Ascending aorta (tissue), 2 donors: ENCODE data around the gene CLEC16A. TPM values are rescaled to one million over a fixed set of nuclear protein-coding genes. Genes with fewer than 3 reads are reported as not detected.
A peak's percentile ranks its signal among the peaks of the same experiment; 100 is the strongest.

ENCODE experiments used
- DNase-seq, 2 donors: peaks; one replicate each; pipeline ENCODE4 v3.0.0-alpha.2; 2019; ENCODE audit warnings: low spot score in 2 of 2
- H3K27ac ChIP-seq, 2 donors: fragments of 200-600 bp; sonication (generic); one replicate each; pipeline ENCODE4 v1.5.1; 2016 to 2017; ENCODE audit warnings: mild to moderate bottlenecking in 1 of 2
- H3K27me3 ChIP-seq: fragments of 200-600 bp; sonication (generic); one replicate; pipeline ENCODE4 v1.5.1; 2017
- H3K36me3 ChIP-seq, 2 donors: fragments of 200-600 bp; sonication (generic); one replicate each; pipeline ENCODE4 v1.5.1; 2016
- H3K4me1 ChIP-seq, 2 donors: fragments of 200-600 bp; sonication (generic); one replicate each; pipeline ENCODE4 v1.5.1; 2016 to 2017; ENCODE audit warnings: mild to moderate bottlenecking in 1 of 2
- H3K4me3 ChIP-seq, 2 donors: fragments of 200-600 bp; sonication (generic); one replicate each; pipeline ENCODE4 v1.5.1; 2016 to 2017; ENCODE audit warnings: mild to moderate bottlenecking in 1 of 2
- H3K9me3 ChIP-seq, 2 donors: fragments of 200-600 bp; sonication (generic); one replicate each; pipeline ENCODE4 v1.5.1; 2016
- intact Hi-C: fragments of 100-400 bp; cut with DNase I; formaldehyde crosslinking; loops from one replicate; pipeline ENCODE4 v1.15.1; 2023
- total RNA-seq: library from RNA; depleted of rRNA; stranded (reverse); fragments of >200 nt; gene quantifications from one replicate; pipeline ENCODE4 v1.1.0, GENCODE V29; 2016
- TF ChIP-seq, protein P1 (sequence below), 3 experiments: fragments of 200-600 bp in 2 of 3; fragments of 450-650 bp in 1 of 3; sonication (generic) in 2 of 3; IDR thresholded peaks; one replicate each; pipeline ENCODE4 v1.5.1; 2016 to 2019; ENCODE audit warnings: antibody characterized with exemption in 3 of 3, mild to moderate bottlenecking in 1 of 3, moderate library complexity in 1 of 3

Gene CLEC16A
- total RNA-seq, 1 donor from 2014 or later: 16.2 TPM

DNA sequence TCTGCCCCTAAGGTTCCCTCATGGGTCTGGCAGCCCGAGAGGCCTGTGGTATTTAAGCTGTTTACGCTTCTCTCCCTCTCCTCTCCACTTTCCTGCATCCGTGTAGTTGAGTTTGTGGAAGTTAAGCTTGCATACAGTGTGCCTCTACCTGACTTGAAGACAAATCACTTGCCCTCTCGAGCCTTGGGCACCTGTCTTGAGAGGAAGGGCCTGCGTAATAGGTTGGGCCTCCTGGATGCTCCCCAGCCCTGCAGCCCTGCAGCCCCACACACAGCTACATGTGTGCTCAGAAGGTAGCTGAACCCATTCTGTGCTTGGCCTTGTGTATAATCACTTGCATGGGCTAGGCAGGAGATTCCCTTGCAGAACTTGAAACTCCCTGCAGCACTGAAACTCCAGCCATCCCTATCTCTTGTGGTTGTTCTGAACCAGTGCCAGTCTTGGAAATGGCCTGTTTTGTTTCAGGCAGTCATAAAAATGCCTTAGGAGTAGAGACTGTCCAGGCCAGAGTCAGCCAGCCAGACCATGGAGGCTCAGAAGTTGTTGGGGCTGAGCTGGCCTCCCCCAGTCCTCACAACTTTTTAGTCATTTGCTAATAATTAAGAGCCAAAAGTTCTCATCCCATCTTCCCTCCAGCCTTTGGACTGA, 134.6 kb downstream of the CLEC16A start:
- Histone ChIP-seq H3K9me3 (no peaks in the 10 kb centered on the region), H3K36me3 (peaks cover 3 to 4% of the 10 kb centered on the region in 2 donors), H3K27ac (peak overlapping the region; percentile 71 to 86), H3K27me3 (no peaks in the 10 kb centered on the region), H3K4me3 (no peak overlapping the region), H3K4me1 (peaks cover 6 to 32% of the 10 kb centered on the region in 2 donors)
- intact Hi-C loops: loop anchor here (2.0 kb wide), 2 partner anchors 22 to 54 kb away; no protein-coding TSS in a partner anchor
- DNase-seq: no peak
- TF ChIP-seq, protein P1, sequence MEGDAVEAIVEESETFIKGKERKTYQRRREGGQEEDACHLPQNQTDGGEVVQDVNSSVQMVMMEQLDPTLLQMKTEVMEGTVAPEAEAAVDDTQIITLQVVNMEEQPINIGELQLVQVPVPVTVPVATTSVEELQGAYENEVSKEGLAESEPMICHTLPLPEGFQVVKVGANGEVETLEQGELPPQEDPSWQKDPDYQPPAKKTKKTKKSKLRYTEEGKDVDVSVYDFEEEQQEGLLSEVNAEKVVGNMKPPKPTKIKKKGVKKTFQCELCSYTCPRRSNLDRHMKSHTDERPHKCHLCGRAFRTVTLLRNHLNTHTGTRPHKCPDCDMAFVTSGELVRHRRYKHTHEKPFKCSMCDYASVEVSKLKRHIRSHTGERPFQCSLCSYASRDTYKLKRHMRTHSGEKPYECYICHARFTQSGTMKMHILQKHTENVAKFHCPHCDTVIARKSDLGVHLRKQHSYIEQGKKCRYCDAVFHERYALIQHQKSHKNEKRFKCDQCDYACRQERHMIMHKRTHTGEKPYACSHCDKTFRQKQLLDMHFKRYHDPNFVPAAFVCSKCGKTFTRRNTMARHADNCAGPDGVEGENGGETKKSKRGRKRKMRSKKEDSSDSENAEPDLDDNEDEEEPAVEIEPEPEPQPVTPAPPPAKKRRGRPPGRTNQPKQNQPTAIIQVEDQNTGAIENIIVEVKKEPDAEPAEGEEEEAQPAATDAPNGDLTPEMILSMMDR (IDR thresholded peaks at IDR 0.05): no peak

- H3K36me3 ChIP-seq: peaks cover 3 to 4% of the 10 kb centered on the region in 2 donors
- intact Hi-C loops: loop anchor here (2.0 kb wide), 2 partner anchors 21 to 53 kb away; no protein-coding TSS in a partner anchor
- no peaks in the 10 kb centered on the region for H3K9me3 ChIP-seq
- DNase-seq: no peak
- H3K27me3 ChIP-seq: no peaks in the 10 kb centered on the region
- TF ChIP-seq, protein P1 (IDR thresholded peaks at IDR 0.05): no peak
- peaks cover 6 to 34% of the 10 kb centered on the region in 2 donors for H3K4me1 ChIP-seq
- no peak overlapping the region for H3K4me3 ChIP-seq
- H3K27ac ChIP-seq: peak overlapping the region; percentile 71 to 86
Measured at GRCh38 chr16:11079652-11080187, 135.4 kb downstream of the CLEC16A start.

GRCh38 chr16:11080327-11080967, 136.1 kb downstream of the CLEC16A start:
- no peaks in the 10 kb centered on the region for H3K9me3 ChIP-seq
- H3K4me1 ChIP-seq: peaks cover 10 to 37% of the 10 kb centered on the region in 2 donors
- no peak overlapping the region for H3K4me3 ChIP-seq
- no peaks in the 10 kb centered on the region for H3K27me3 ChIP-seq
- intact Hi-C loops: no loop called here
- no peak for DNase-seq
- peak overlapping the region; percentile 71 to 86 for H3K27ac ChIP-seq
- TF ChIP-seq, protein P1 (IDR thresholded peaks at IDR 0.05): no peak
- H3K36me3 ChIP-seq: peaks cover 3 to 4% of the 10 kb centered on the region in 2 donors

- TF ChIP-seq, protein P1 (IDR thresholded peaks at IDR 0.05): no peak
- Histone ChIP-seq H3K36me3 (peaks cover 3 to 4% of the 10 kb centered on the region in 2 donors), H3K9me3 (no peaks in the 10 kb centered on the region), H3K4me3 (no peak overlapping the region), H3K27me3 (no peaks in the 10 kb centered on the region), H3K27ac (no peak overlapping the region), H3K4me1 (peaks cover 10 to 37% of the 10 kb centered on the region in 2 donors)
- intact Hi-C loops: no loop called here
- DNase-seq: no peak
Measured at GRCh38 chr16:11080999-11081630, 136.8 kb downstream of the CLEC16A start.

DNA sequence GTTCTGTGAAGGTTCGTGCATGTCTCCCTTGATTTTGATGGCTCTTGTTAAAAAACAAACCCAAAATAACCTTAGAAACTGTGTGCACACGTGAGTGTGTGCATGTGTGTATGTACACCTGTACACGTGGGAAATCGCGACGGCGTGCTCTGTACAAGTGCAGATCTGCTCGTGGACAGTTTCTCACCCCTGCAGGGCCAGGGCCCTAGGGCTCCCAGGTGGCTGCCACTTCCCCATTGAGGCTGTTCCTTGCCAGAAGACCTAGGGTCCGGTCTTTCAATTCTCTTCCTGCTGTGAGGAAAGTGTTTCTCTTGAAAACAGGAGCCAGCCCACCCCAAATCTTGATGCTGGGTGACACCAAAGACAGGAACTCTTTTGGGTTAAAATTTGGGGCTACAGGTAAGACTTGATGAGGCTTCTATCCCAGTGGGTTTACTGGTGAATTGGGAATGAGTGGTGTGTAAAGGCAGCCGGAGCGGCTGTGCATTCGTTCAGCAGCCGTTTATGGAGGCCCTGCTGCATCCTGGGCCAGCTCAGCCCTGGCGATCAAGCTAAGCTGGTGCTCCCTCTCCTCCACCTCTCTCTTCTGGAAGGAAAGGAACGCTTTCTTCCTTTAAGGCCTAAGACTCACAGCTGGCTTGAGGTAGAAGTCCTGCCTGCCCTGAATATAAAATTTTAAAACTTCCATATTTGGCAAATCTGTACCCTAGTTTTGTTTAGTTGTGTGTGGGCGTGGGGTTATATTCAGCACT, 137.9 kb downstream of the CLEC16A start:
- H3K36me3 ChIP-seq: peaks cover 3 to 4% of the 10 kb centered on the region in 2 donors
- H3K27ac ChIP-seq: no peak overlapping the region
- no peak overlapping the region for H3K4me3 ChIP-seq
- TF ChIP-seq, protein P1 (IDR thresholded peaks at IDR 0.05): no peak
- intact Hi-C loops: no loop called here
- no peaks in the 10 kb centered on the region for H3K9me3 ChIP-seq
- H3K4me1 ChIP-seq: peaks cover 10 to 34% of the 10 kb centered on the region in 2 donors
- H3K27me3 ChIP-seq: no peaks in the 10 kb centered on the region
- no peak for DNase-seq
